GM13976 (cell line): ENCODE measurements around the gene BCAN.

Experiments
- DNase-seq: peaks from one replicate; pipeline ENCODE4 v3.0.0; 2012; ENCODE audit warnings: low spot score
- CTCF ChIP-seq: IDR thresholded peaks from 2 replicates; pipeline ENCODE4 v1.5.1; 2012; ENCODE audit warnings: borderline replicate concordance, mild to moderate bottlenecking; ENCODE audit not compliant: insufficient read depth; ENCODE audit errors: extremely low read depth, missing control alignments, control extremely low read depth
- in situ Hi-C: fragments of 300-500 bp; cut with MboI; formaldehyde crosslinking; loops from one replicate; pipeline ENCODE4 v1.12.0; 2022; ENCODE audit warnings: low sequenced_read_pairs, mixed read lengths, inconsistent platforms; ENCODE audit not compliant: unreplicated experiment

The BCAN gene

GRCh38 chr1:156693848-156694689, 52.2 kb downstream of the BCAN start:
- no peak for TF ChIP-seq CTCF
- in situ Hi-C loops: no loop called here

GRCh38 chr1:156694690-156694962, 52.7 kb downstream of the BCAN start:
- TF ChIP-seq CTCF: no peak
- in situ Hi-C loops: no loop called here
- DNase-seq: no peak

More at GRCh38 chr1:156693848-156694689, 52.2 kb downstream of the BCAN start:
- DNase-seq: no peak

- in situ Hi-C loops: no loop called here
- no peak for DNase-seq
- TF ChIP-seq CTCF: no peak
These were observed 54.8 kb downstream of the BCAN start for GRCh38 chr1:156696755-156697154.

- TF ChIP-seq CTCF: no peak
- DNase-seq: no peak
- in situ Hi-C loops: no loop called here
These were observed 55.6 kb downstream of the BCAN start for GRCh38 chr1:156697481-156697880.

GRCh38 chr1:156698995-156699394, 57.1 kb downstream of the BCAN start:
- TF ChIP-seq CTCF: no peak
- in situ Hi-C loops: no loop called here
- no peak for DNase-seq

- no peak for TF ChIP-seq CTCF
- in situ Hi-C loops: no loop called here
- DNase-seq: no peak
These were observed 59.0 kb downstream of the BCAN start for GRCh38 chr1:156700736-156701531.
